ENCODE results near the gene TRIM31. TPM values are rescaled to one million over a fixed set of nuclear protein-coding genes. Genes with fewer than 3 reads are reported as not detected.

TRIM31 gene
- polyA plus RNA-seq, 1 of the 3 experiments (the other 2 are of a cell fraction) = not detected

DNA sequence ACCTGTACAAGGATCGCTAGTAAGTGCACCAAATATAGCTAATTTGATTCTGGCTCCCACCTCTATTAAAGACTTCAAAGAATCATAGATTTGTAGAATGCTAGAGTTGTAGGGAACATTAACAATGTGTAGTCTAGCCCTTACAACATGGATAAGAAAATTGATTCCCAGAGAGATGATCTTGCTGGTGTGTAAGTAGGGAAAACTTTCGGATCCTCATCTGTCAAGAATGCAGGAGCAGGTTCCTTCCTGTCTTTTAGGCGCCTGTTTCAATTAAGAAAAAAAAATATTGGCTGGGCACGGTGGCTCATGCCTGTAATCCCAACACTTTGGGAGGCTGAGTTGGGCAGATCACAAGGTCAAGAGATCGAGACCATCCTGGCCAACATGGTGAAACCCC, 25.0 kb downstream of the TRIM31 start:
- CTCF ChIA-PET = interaction anchor here (2.1 to 2.6 kb wide), 3 partner anchors 11 to 43 kb away, joined by 5 to 13 read pairs (median 12); no protein-coding TSS in a partner anchor
- no peak overlapping the region for H3K9ac ChIP-seq
- no peak overlapping the region for H3K4me2 ChIP-seq
- no peaks in the 10 kb centered on the region for H3K79me2 ChIP-seq (ENCODE audit: insufficient read depth)
- H3K4me3 ChIP-seq (ENCODE audit: low read depth in 2 of 2, low read length in 1 of 2) = no peak overlapping the region
- no peaks in the 10 kb centered on the region for H3K9me3 ChIP-seq
- H3K36me3 ChIP-seq (replicated peaks in 1 of 2; ENCODE audit: control insufficient read depth in 1 of 2, insufficient read depth in 2 of 2, low read length in 1 of 2) = no peaks in the 10 kb centered on the region
- H2AFZ ChIP-seq (ENCODE audit: low read depth) = no peak overlapping the region
- peaks cover 21% of the 10 kb centered on the region for H3K27me3 ChIP-seq (ENCODE audit: insufficient read depth)
- TF ChIP-seq JUND (IDR thresholded peaks at IDR 0.05) = no peak
- no peak for TF ChIP-seq ELF1 (IDR thresholded peaks at IDR 0.05)
- TF ChIP-seq, protein P1, sequence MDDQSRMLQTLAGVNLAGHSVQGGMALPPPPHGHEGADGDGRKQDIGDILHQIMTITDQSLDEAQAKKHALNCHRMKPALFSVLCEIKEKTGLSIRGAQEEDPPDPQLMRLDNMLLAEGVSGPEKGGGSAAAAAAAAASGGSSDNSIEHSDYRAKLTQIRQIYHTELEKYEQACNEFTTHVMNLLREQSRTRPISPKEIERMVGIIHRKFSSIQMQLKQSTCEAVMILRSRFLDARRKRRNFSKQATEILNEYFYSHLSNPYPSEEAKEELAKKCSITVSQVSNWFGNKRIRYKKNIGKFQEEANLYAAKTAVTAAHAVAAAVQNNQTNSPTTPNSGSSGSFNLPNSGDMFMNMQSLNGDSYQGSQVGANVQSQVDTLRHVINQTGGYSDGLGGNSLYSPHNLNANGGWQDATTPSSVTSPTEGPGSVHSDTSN (IDR thresholded peaks at IDR 0.05) = no peak
- TF ChIP-seq, protein P2, sequence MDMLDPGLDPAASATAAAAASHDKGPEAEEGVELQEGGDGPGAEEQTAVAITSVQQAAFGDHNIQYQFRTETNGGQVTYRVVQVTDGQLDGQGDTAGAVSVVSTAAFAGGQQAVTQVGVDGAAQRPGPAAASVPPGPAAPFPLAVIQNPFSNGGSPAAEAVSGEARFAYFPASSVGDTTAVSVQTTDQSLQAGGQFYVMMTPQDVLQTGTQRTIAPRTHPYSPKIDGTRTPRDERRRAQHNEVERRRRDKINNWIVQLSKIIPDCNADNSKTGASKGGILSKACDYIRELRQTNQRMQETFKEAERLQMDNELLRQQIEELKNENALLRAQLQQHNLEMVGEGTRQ (IDR thresholded peaks at IDR 0.05; ENCODE audit: borderline replicate concordance, low read depth, low read length) = no peak
- no peak for TF ChIP-seq GABPA (IDR thresholded peaks at IDR 0.05; ENCODE audit: low read depth)
- TF ChIP-seq MXI1 (IDR thresholded peaks at IDR 0.05; ENCODE audit: low read depth, low read length) = no peak
- TF ChIP-seq EZH2phosphoT487 (IDR thresholded peaks at IDR 0.05; ENCODE audit: borderline replicate concordance, low read depth) = no peak
- no peak for DNase-seq
- WGBS (ENCODE audit: low lambda C conversion rate) = 39% methylated on average over 5 of the region's 5 CpGs
- no peaks in the 10 kb centered on the region for H4K20me1 ChIP-seq (ENCODE audit: insufficient read depth)
- H3F3A ChIP-seq (replicated peaks; ENCODE audit: insufficient read depth) = no peaks in the 10 kb centered on the region
- no peaks in the 10 kb centered on the region for H3K9me2 ChIP-seq
- POLR2A ChIA-PET = no interaction called here
- H3K27ac ChIP-seq (ENCODE audit: low read depth in 2 of 2, low read length in 1 of 2) = no peak overlapping the region
- no peaks in the 10 kb centered on the region for H3K4me1 ChIP-seq (ENCODE audit: control insufficient read depth in 1 of 2, insufficient read depth in 2 of 2, low read depth in 1 of 2, low read length in 1 of 2)

DNA sequence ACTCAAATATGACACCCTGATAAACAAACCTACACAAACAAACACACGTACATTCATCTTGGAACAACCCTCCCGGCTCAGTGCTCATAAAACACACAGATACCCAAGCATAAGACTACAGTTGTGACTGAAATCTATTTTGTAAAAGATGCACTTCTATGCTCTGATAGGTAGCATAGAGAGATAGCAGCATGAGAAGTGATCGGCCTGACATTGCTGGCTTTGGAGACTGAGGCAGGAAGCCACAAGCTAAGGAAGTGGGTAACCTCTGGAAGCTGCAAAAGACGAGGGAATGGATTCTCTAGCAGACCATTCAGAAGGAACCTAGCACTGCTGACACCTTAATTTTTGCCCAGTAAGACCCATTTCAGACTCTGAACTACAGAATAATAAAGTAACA, 35.7 kb downstream of the TRIM31 start:
- no peak for TF ChIP-seq POLR2AphosphoS5 (IDR thresholded peaks at IDR 0.05; ENCODE audit: low read depth, low read length)
- Histone ChIP-seq H3K36me3 (replicated peaks in 1 of 2; ENCODE audit: control insufficient read depth in 1 of 2, insufficient read depth in 2 of 2, low read length in 1 of 2) (no peaks in the 10 kb centered on the region), H3K9me3 (no peaks in the 10 kb centered on the region), H3K79me2 (ENCODE audit: insufficient read depth) (no peaks in the 10 kb centered on the region), H4K20me1 (ENCODE audit: insufficient read depth) (no peaks in the 10 kb centered on the region), H3K27ac (ENCODE audit: low read depth in 2 of 2, low read length in 1 of 2) (no peak overlapping the region), H3F3A (replicated peaks; ENCODE audit: insufficient read depth) (no peaks in the 10 kb centered on the region), H3K4me3 (ENCODE audit: low read depth in 2 of 2, low read length in 1 of 2) (no peak overlapping the region), H3K9ac (no peak overlapping the region), H2AFZ (ENCODE audit: low read depth) (no peak overlapping the region), H3K4me2 (no peak overlapping the region), H3K27me3 (ENCODE audit: insufficient read depth) (no peaks in the 10 kb centered on the region; the same call in 1 of the 2 replicates), H3K4me1 (ENCODE audit: control insufficient read depth in 1 of 2, insufficient read depth in 2 of 2, low read depth in 1 of 2, low read length in 1 of 2) (no peaks in the 10 kb centered on the region; a peak in 1 of 4 replicates), H3K9me2 (no peaks in the 10 kb centered on the region)
- POLR2A ChIA-PET = no interaction called here
- CTCF ChIA-PET = interaction anchor here (0.8 to 1.9 kb wide), 3 partner anchors 9 to 63 kb away, joined by 3 to 5 read pairs (median 3); no protein-coding TSS in a partner anchor
- 18% methylated on average over 4 of the region's 4 CpGs for WGBS (ENCODE audit: low lambda C conversion rate)
- DNase-seq = no peak
